T-cell (primary cell): ENCODE data around the gene NYNRIN. TPM values are rescaled to one million over a fixed set of nuclear protein-coding genes. Genes with fewer than 3 reads are reported as not detected.

Source experiments
- ATAC-seq, 4 experiments: fragments of 200-7000 bp in 3 of 4; fragments of 150-1000 bp in 1 of 4; cut with Tn5 transposase; replicated peaks in 1 of 4; 1 replicate in 3 of 4; 2 replicates in 1 of 4; pipeline ENCODE4 v1.10.0; 2021; ENCODE audit warnings: moderate library complexity in 3 of 4, mild to moderate bottlenecking in 2 of 4, moderate number of reproducible peaks in 1 of 4
- CTCF ChIA-PET, 2 donors: fragments of 300-600 bp; sonication (Branson Sonifier 250); formaldehyde crosslinking; loops; one replicate each; lab custom pipeline; 2022; ENCODE audit warnings: antibody characterized with exemption in 2 of 2; lab: Charles Lee
- POLR2A ChIA-PET, 2 donors: fragments of 300-600 bp; sonication (Branson Sonifier 250); formaldehyde crosslinking; loops; one replicate each; lab custom pipeline; 2022; ENCODE audit warnings: antibody characterized with exemption in 2 of 2; lab: Charles Lee
- DNase-seq, 35 experiments: peaks; one replicate each; pipeline versions ENCODE4 v3.0.0 to v3.0.0-alpha.2; 2013 to 2023
- H3K27ac ChIP-seq: one replicate; pipeline ENCODE4 v1.5.1; 2013; ENCODE audit warnings: low read length
- H3K27me3 ChIP-seq, 2 experiments: replicated peaks in 1 of 2; 1 replicate in 1 of 2; 2 replicates in 1 of 2; pipeline versions ENCODE4 v1.6.1 to v1.7.0; 2013; ENCODE audit warnings: low read length in 1 of 2, mixed read lengths in 1 of 2; ENCODE audit not compliant: control insufficient read depth in 2 of 2, insufficient read depth in 2 of 2; ENCODE audit errors: extremely low read depth in 1 of 2
- H3K36me3 ChIP-seq, 2 donors: 1 replicate in 1 of 2; 2 replicates in 1 of 2; pipeline versions ENCODE4 v1.6.1 to v1.7.0; 2013; ENCODE audit warnings: low read length in 1 of 2; ENCODE audit not compliant: control insufficient read depth in 2 of 2, insufficient read depth in 1 of 2; ENCODE audit errors: extremely low read depth in 1 of 2
- H3K4me1 ChIP-seq, 2 experiments: 1 replicate in 1 of 2; 2 replicates in 1 of 2; pipeline versions ENCODE4 v1.6.1 to v1.7.0; 2013; ENCODE audit warnings: low read length in 2 of 2, mixed read lengths in 1 of 2; ENCODE audit not compliant: insufficient read depth in 2 of 2, control insufficient read depth in 1 of 2; ENCODE audit errors: extremely low read depth in 1 of 2
- H3K4me3 ChIP-seq, 2 donors: 1 replicate in 1 of 2; 2 replicates in 1 of 2; pipeline versions ENCODE4 v1.5.1 to v1.7.0; 2013; ENCODE audit warnings: mild to moderate bottlenecking in 2 of 2, low read length in 1 of 2, moderate library complexity in 1 of 2; ENCODE audit not compliant: control insufficient read depth in 1 of 2; ENCODE audit errors: extremely low read depth in 1 of 2
- H3K9me3 ChIP-seq: 2 replicates; pipeline ENCODE4 v1.7.0; 2013
- H3K27ac Mint-ChIP-seq, 2 donors: one replicate each; pipeline ENCODE4 v1.8.0; 2020 to 2021; ENCODE audit warnings: mild to moderate bottlenecking in 2 of 2, mixed read lengths in 2 of 2
- H3K27me3 Mint-ChIP-seq, 2 donors: one replicate each; pipeline ENCODE4 v1.8.0; 2021 to 2022; ENCODE audit warnings: mixed read lengths in 2 of 2
- H3K36me3 Mint-ChIP-seq: one replicate; pipeline ENCODE4 v1.8.0; 2021; ENCODE audit warnings: mixed read lengths
- H3K4me1 Mint-ChIP-seq, 3 donors: one replicate each; pipeline ENCODE4 v1.8.0; 2020 to 2022; ENCODE audit warnings: mixed read lengths in 3 of 3, mild to moderate bottlenecking in 1 of 3
- H3K4me3 Mint-ChIP-seq, 3 donors: one replicate each; pipeline ENCODE4 v1.8.0; 2020 to 2022; ENCODE audit warnings: mild to moderate bottlenecking in 3 of 3, mixed read lengths in 3 of 3, moderate library complexity in 3 of 3
- H3K9me3 Mint-ChIP-seq, 3 donors: one replicate each; pipeline ENCODE4 v1.8.0; 2020 to 2022; ENCODE audit warnings: mixed read lengths in 3 of 3
- WGBS: methylation state at CpG from one replicate; pipeline ENCODE4 v1.1.5; 2013; ENCODE audit warnings: missing lambda C conversion rate; ENCODE audit not compliant: insufficient coverage; 5-methylcytosine and 5-hydroxymethylcytosine counted together
- total RNA-seq, 35 experiments: library from RNA in 6 of 35; stranded (reverse) in 6 of 35; fragments of 120-200 nt in 1 of 35; gene quantifications; one replicate each; pipeline versions ENCODE4 v1.2.1 to v1.2.4 and lab custom pipeline; 2013 to 2026

The NYNRIN gene
- total RNA-seq, 5 donors from 2014 or later (not counting 1 experiment from before 2014, with no cell fraction given), result 0.28 to 0.95 (median 0.61) TPM

DNA sequence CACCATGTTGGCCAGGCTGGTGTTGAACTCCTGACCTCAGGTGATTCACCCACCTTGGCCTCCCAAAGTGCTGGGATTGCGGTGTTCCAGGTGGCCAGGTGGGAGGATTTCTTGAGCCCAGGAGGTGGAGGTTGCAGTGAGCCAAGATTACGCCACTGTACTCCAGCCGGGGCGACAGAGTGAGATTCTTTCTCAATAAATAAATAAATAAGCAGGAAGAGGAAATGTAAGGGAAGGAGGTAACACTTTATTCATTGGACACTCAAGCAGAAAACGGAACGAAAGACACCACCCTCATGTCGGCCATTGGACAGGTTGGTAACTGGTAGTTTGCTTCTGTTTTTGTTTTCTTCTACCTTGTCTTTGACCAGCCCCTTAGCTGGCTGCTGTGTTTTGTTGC, 43.8 kb upstream of the NYNRIN start:
- Histone ChIP-seq H3K4me3 (no peak overlapping the region), H3K4me1 (no peaks in the 10 kb centered on the region), H3K9me3 (no peaks in the 10 kb centered on the region), H3K36me3 (no peaks in the 10 kb centered on the region), H3K27me3 (peaks cover 0 to 19% of the 10 kb centered on the region in 2 experiments), H3K27ac (no peak overlapping the region)
- Mint-ChIP-seq H3K27ac (no peak overlapping the region), H3K9me3 (peaks cover 0 to 2% (median 0%) of the 10 kb centered on the region in 3 donors), H3K4me1 (peaks cover 0 to 9% (median 0%) of the 10 kb centered on the region in 3 donors), H3K36me3 (no peaks in the 10 kb centered on the region), H3K4me3 (no peak overlapping the region), H3K27me3 (peaks cover 41% of the 10 kb centered on the region in 2 donors)
- no peak for ATAC-seq
- DNase-seq, result no peak
- ChIA-PET CTCF (no interaction called here), POLR2A (interaction anchor here in 1 of 2 donors (0.6 kb wide), 1 partner anchor 68 kb away, joined by 6 read pairs; no protein-coding TSS in a partner anchor)
- WGBS, result 100% methylated on average over 1 of the region's 7 CpGs

DNA sequence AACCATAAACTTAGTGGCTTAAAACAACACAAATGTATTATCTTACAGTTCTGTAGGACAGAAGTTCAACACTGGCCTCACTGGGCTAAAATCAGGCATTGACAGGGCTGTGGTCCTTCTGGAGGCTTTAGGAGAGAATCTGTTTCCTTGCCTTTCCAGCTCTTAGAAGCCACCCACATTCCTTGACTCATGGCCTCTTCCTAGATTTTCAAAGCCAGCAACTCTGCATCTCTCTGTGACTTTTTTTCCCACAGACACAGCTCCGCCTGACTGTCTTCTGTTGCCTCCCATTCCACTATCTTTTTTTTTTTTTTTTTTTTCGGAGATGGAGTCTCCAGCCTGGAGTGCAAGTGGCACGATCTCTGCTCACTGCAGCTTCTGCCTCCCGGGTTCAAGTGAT, 42.6 kb upstream of the NYNRIN start:
- Histone ChIP-seq H3K36me3 (no peaks in the 10 kb centered on the region), H3K4me1 (no peaks in the 10 kb centered on the region), H3K27me3 (peaks cover 0 to 10% of the 10 kb centered on the region in 2 experiments), H3K4me3 (no peak overlapping the region), H3K9me3 (no peaks in the 10 kb centered on the region), H3K27ac (no peak overlapping the region)
- peaks cover 0 to 9% (median 0%) of the 10 kb centered on the region in 3 donors for H3K4me1 Mint-ChIP-seq
- ATAC-seq (no peak), DNase-seq (no peak)
- peaks cover 34 to 35% of the 10 kb centered on the region in 2 donors for H3K27me3 Mint-ChIP-seq
- WGBS, result 92% methylated on average over 2 of the region's 4 CpGs
- H3K36me3 Mint-ChIP-seq, result peaks cover 6% of the 10 kb centered on the region
- ChIA-PET POLR2A (no interaction called here), CTCF (no interaction called here)
- H3K27ac Mint-ChIP-seq, result no peak overlapping the region
- H3K4me3 Mint-ChIP-seq, result no peak overlapping the region
- peaks cover 0 to 2% (median 0%) of the 10 kb centered on the region in 3 donors for H3K9me3 Mint-ChIP-seq

DNA sequence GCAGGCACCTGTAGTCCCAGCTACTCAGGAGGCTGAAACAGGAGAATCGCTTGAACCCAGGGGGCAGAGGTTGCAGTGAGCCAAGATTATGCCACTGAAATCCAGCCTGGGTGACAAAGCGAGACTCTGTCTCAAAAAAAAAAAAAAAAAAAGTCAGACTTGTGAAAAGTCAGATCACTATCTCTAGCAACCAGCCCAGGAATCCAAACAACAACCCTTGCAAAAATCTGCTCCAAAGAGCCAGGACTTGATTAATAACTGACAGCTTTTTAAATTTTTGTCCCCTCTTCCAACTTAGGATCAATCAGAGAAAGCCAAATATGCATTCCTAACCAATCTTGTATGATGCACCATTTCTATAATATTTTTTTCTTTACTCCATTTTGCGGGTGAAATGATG, 38.5 kb upstream of the NYNRIN start:
- ATAC-seq (no peak), DNase-seq (no peak)
- no peaks in the 10 kb centered on the region for H3K36me3 ChIP-seq
- no peak overlapping the region for H3K27ac ChIP-seq
- Mint-ChIP-seq H3K27ac (no peak overlapping the region), H3K9me3 (peaks cover 0 to 2% (median 0%) of the 10 kb centered on the region in 3 donors), H3K4me3 (no peak overlapping the region), H3K36me3 (peaks cover 6% of the 10 kb centered on the region), H3K27me3 (peaks cover 26 to 28% of the 10 kb centered on the region in 2 donors), H3K4me1 (peaks cover 0 to 3% (median 2%) of the 10 kb centered on the region in 3 donors)
- H3K9me3 ChIP-seq, result no peaks in the 10 kb centered on the region
- H3K4me3 ChIP-seq, result no peak overlapping the region
- CTCF ChIA-PET, result no interaction called here
- POLR2A ChIA-PET, result no interaction called here
- WGBS, result 92% methylated on average over 2 of the region's 3 CpGs
- H3K4me1 ChIP-seq, result no peaks in the 10 kb centered on the region
- peaks cover 0 to 19% of the 10 kb centered on the region in 2 experiments for H3K27me3 ChIP-seq

DNA sequence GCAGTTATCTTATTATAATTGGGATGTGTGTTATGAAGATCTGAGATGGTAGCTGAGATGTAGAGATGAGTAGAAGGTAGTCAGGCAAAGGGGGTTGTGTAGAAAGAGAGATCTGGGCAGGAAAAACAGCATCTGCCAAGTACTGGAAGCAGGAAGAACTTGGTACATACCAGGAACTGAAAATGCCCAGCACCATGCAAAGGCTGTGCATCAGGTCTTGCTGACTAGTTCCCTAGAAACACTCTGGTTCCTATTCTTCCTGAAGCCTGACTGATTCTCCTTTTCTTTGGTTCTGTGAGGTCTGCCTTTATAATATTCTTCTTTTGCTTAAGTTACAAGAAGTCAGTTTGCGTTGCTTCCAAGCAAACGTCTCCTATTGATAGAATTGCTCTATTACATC, 37.5 kb upstream of the NYNRIN start:
- no peak for ATAC-seq
- Mint-ChIP-seq H3K9me3 (peaks cover 0 to 2% (median 0%) of the 10 kb centered on the region in 3 donors), H3K27ac (no peak overlapping the region), H3K4me3 (no peak overlapping the region), H3K36me3 (peaks cover 6% of the 10 kb centered on the region), H3K27me3 (peaks cover 34 to 37% of the 10 kb centered on the region in 2 donors), H3K4me1 (peaks cover 10 to 13% (median 12%) of the 10 kb centered on the region in 3 donors)
- Histone ChIP-seq H3K27me3 (peaks cover 0 to 27% of the 10 kb centered on the region in 2 experiments), H3K4me1 (peaks cover 2 to 9% of the 10 kb centered on the region in 2 experiments), H3K36me3 (no peaks in the 10 kb centered on the region), H3K27ac (no peak overlapping the region), H3K4me3 (no peak overlapping the region), H3K9me3 (no peaks in the 10 kb centered on the region)
- CTCF ChIA-PET, result interaction anchor here (0.7 to 1.4 kb wide), 2 partner anchors 28 to 70 kb away, joined by 3 to 8 read pairs; no protein-coding TSS in a partner anchor
- no CpG with 5 or more reads among the region's 2 CpGs for WGBS
- DNase-seq, result no peak
- POLR2A ChIA-PET, result no interaction called here

DNA sequence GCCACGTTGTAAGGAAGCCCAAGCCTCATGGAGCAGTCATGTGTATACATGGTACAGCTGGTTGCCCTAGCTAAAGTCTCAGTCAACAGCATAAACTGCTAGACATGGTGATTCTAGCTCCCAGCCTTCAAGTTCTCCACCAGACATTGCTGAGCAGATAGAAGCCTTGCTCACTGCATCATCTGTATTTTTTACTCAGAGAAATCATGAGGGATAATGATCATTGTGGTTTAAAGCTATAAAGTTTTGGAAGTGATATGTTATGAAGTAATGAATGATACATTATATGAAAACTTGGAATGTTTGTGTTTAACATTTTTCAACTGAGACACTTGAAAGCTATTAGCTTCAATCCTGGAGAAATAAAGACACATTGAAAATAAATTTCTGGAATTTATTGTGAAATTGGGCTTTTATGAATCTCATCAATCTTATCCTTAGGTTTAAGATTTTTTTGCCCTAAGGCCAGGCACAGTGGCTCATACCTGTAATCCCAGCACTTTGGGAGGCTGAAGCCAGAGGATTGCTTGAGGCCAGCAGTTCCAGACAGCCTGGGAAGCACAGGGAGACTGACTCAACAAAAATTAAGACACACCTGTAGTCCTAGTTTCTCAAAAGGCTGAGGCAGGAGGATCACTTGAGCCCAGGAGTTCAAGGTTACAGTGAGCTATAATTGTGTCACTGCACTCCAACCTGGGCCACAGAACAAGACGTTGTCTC, 36.4 kb upstream of the NYNRIN start:
- Histone ChIP-seq H3K4me3 (no peak overlapping the region), H3K9me3 (no peaks in the 10 kb centered on the region), H3K27ac (no peak overlapping the region), H3K27me3 (peaks cover 0 to 35% of the 10 kb centered on the region in 2 experiments), H3K4me1 (peaks cover 2 to 20% of the 10 kb centered on the region in 2 experiments), H3K36me3 (no peaks in the 10 kb centered on the region)
- WGBS, result 17% methylated on average over 1 of the region's 2 CpGs
- H3K4me1 Mint-ChIP-seq, result peaks cover 17 to 21% (median 20%) of the 10 kb centered on the region in 3 donors
- DNase-seq (no peak), ATAC-seq (no peak)
- peaks cover 0 to 2% (median 0%) of the 10 kb centered on the region in 3 donors for H3K9me3 Mint-ChIP-seq
- CTCF ChIA-PET, result interaction anchor here in 1 of 2 donors (1.3 to 1.4 kb wide), 2 partner anchors 63 to 69 kb away, joined by 3 to 8 read pairs; no protein-coding TSS in a partner anchor
- peaks cover 6% of the 10 kb centered on the region for H3K36me3 Mint-ChIP-seq
- POLR2A ChIA-PET, result no interaction called here
- H3K4me3 Mint-ChIP-seq, result no peak overlapping the region
- H3K27ac Mint-ChIP-seq, result no peak overlapping the region
- peaks cover 40 to 42% of the 10 kb centered on the region in 2 donors for H3K27me3 Mint-ChIP-seq

DNA sequence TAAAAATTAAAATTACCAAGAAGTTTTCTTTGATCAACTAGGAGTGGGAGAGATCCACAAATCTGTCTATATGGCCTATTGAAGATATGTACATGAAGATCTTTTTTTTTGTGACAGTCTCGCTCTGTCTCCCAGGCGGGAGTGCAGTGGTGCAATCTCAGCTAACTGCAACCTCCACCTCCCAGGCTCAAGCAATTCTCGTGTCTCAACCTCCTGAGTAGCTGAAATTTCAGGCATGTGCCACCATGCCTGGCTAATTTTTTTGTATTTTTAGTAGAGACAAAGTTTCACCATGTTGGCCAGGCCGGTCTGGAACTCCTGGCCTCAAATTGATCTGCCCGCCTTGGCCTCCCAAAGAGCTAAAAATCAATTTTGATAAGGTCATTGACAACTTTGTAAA, 35.4 kb upstream of the NYNRIN start:
- Histone ChIP-seq H3K36me3 (no peaks in the 10 kb centered on the region), H3K4me1 (peaks cover 4 to 30% of the 10 kb centered on the region in 2 experiments), H3K27ac (no peak overlapping the region), H3K9me3 (no peaks in the 10 kb centered on the region), H3K27me3 (peaks cover 0 to 45% of the 10 kb centered on the region in 2 experiments), H3K4me3 (no peak overlapping the region)
- ChIA-PET POLR2A (no interaction called here), CTCF (interaction anchor here (0.7 kb wide), 4 partner anchors 25 to 481 kb away, joined by 3 to 6 read pairs (median 3); no protein-coding TSS in a partner anchor)
- H3K27me3 Mint-ChIP-seq, result peaks cover 43 to 49% of the 10 kb centered on the region in 2 donors
- ATAC-seq (no peak), DNase-seq (no peak)
- peaks cover 0 to 2% (median 0%) of the 10 kb centered on the region in 3 donors for H3K9me3 Mint-ChIP-seq
- peaks cover 24 to 29% (median 28%) of the 10 kb centered on the region in 3 donors for H3K4me1 Mint-ChIP-seq
- H3K27ac Mint-ChIP-seq, result peak overlapping the region in 1 of 2 donors; percentile 15
- H3K36me3 Mint-ChIP-seq, result peaks cover 6% of the 10 kb centered on the region
- no peak overlapping the region for H3K4me3 Mint-ChIP-seq
- no CpG with 5 or more reads among the region's 5 CpGs for WGBS
